Mammary epithelial cell (primary cell): ENCODE results near the gene JUP.

Experiments used
- CTCF ChIP-seq, 2 donors: IDR thresholded peaks in 1 of 2; conservative IDR thresholded peaks in 1 of 2; 2 replicates each; pipeline ENCODE4 v1.5.1; 2011 to 2012; ENCODE audit warnings: inconsistent platforms in 2 of 2, low read length in 2 of 2, mild to moderate bottlenecking in 2 of 2, control low read depth in 1 of 2, low read depth in 1 of 2; ENCODE audit not compliant: insufficient read depth in 1 of 2; ENCODE audit errors: extremely low read depth in 1 of 2
- EZH2 ChIP-seq: IDR thresholded peaks from 2 replicates; pipeline ENCODE4 v1.6.1; 2012; ENCODE audit warnings: low read length, inconsistent platforms, borderline replicate concordance

- TF ChIP-seq CTCF (conservative IDR thresholded peaks at IDR 0.05 in 1 of 2, IDR thresholded peaks at IDR 0.05 in 1 of 2; ENCODE audit: extremely low read depth in 1 of 2, insufficient read depth in 1 of 2, low read depth in 1 of 2, low read length in 2 of 2) (no peak), EZH2 (no peak)
Measured at GRCh38 chr17:41758601-41759000, 27.9 kb downstream of the JUP start.
